Tibial artery (tissue), 4 donors: Measurements from ENCODE around the gene ZBTB20.

ENCODE experiments used
- DNase-seq, 2 donors: peaks; one replicate each; pipeline ENCODE4 v3.0.0-alpha.2; 2019
- H3K27ac ChIP-seq, 2 donors: fragments of 200-600 bp; sonication (generic) in 1 of 2; 1 replicate in 1 of 2; 2 replicates in 1 of 2; pipeline ENCODE4 v1.5.1; 2018 to 2019; ENCODE audit warnings: mild to moderate bottlenecking in 1 of 2
- H3K27me3 ChIP-seq, 2 donors: fragments of 200-600 bp; sonication (generic) in 1 of 2; one replicate each; pipeline versions ENCODE4 v1.5.1 to v1.6.0; 2016 to 2019
- H3K36me3 ChIP-seq, 3 donors: fragments of 200-600 bp; sonication (generic) in 2 of 3; one replicate each; pipeline ENCODE4 v1.5.1; 2016 to 2019; ENCODE audit warnings: mild to moderate bottlenecking in 2 of 3
- H3K4me1 ChIP-seq, 4 donors: fragments of 200-600 bp; sonication (generic) in 2 of 4; 1 replicate in 3 of 4; 2 replicates in 1 of 4; pipeline ENCODE4 v1.5.1; 2016 to 2019
- H3K4me3 ChIP-seq, 2 donors: fragments of 200-600 bp; sonication (generic) in 1 of 2; 1 replicate in 1 of 2; 2 replicates in 1 of 2; pipeline ENCODE4 v1.5.1; 2018 to 2019; ENCODE audit warnings: mild to moderate bottlenecking in 2 of 2
- H3K9me3 ChIP-seq, 3 donors: fragments of 200-600 bp; sonication (generic) in 1 of 3; one replicate each; pipeline ENCODE4 v1.5.1; 2016 to 2019
- CTCF ChIP-seq, 2 experiments: fragments of 200-600 bp in 1 of 2; fragments of 450-650 bp in 1 of 2; IDR thresholded peaks; one replicate each; pipeline ENCODE4 v1.5.1; 2017 to 2019; ENCODE audit warnings: antibody characterized with exemption in 2 of 2, mild to moderate bottlenecking in 1 of 2, moderate library complexity in 1 of 2
- intact Hi-C: fragments of 100-400 bp; cut with DNase I; formaldehyde crosslinking; loops from one replicate; pipeline ENCODE4 v1.15.0; 2023; ENCODE audit warnings: low total_unique reads

Gene ZBTB20

GRCh38 chr3:114446600-114446999 is 700.5 kb downstream of the ZBTB20 start:
- no peak for TF ChIP-seq CTCF (IDR thresholded peaks at IDR 0.05)
- no peaks in the 10 kb centered on the region for H3K36me3 ChIP-seq
- DNase-seq: no peak
- H3K9me3 ChIP-seq: no peaks in the 10 kb centered on the region
- H3K4me1 ChIP-seq: peaks cover 0 to 22% (median 11%) of the 10 kb centered on the region in 4 donors
- H3K27me3 ChIP-seq: no peaks in the 10 kb centered on the region
- H3K4me3 ChIP-seq: no peak overlapping the region
- no peak overlapping the region for H3K27ac ChIP-seq
- intact Hi-C loops: loop anchor here (5.0 kb wide), 1 partner anchor 1231 kb away; no protein-coding TSS in a partner anchor

GRCh38 chr3:114445233-114445632 is 701.9 kb downstream of the ZBTB20 start:
- DNase-seq: no peak
- no peaks in the 10 kb centered on the region for H3K27me3 ChIP-seq
- no peaks in the 10 kb centered on the region for H3K9me3 ChIP-seq
- intact Hi-C loops: loop anchor here (5.0 kb wide), 1 partner anchor 1232 kb away; no protein-coding TSS in a partner anchor
- no peak overlapping the region for H3K27ac ChIP-seq
- peaks cover 0 to 22% (median 13%) of the 10 kb centered on the region in 4 donors for H3K4me1 ChIP-seq
- no peaks in the 10 kb centered on the region for H3K36me3 ChIP-seq
- no peak overlapping the region for H3K4me3 ChIP-seq
- no peak for TF ChIP-seq CTCF (IDR thresholded peaks at IDR 0.05)

GRCh38 chr3:114444216-114444615 is 702.9 kb downstream of the ZBTB20 start:
- no peaks in the 10 kb centered on the region for H3K9me3 ChIP-seq
- H3K27me3 ChIP-seq: no peaks in the 10 kb centered on the region
- no peak for TF ChIP-seq CTCF (IDR thresholded peaks at IDR 0.05)
- DNase-seq: no peak
- H3K4me3 ChIP-seq: no peak overlapping the region
- no peak overlapping the region for H3K27ac ChIP-seq
- H3K36me3 ChIP-seq: no peaks in the 10 kb centered on the region
- intact Hi-C loops: no loop called here
- peaks cover 0 to 22% (median 13%) of the 10 kb centered on the region in 4 donors for H3K4me1 ChIP-seq

- no peak overlapping the region for H3K4me3 ChIP-seq
- no peak for TF ChIP-seq CTCF (IDR thresholded peaks at IDR 0.05)
- intact Hi-C loops: no loop called here
- no peaks in the 10 kb centered on the region for H3K9me3 ChIP-seq
- H3K36me3 ChIP-seq: no peaks in the 10 kb centered on the region
- no peak overlapping the region for H3K27ac ChIP-seq
- H3K4me1 ChIP-seq: peaks cover 0 to 19% (median 13%) of the 10 kb centered on the region in 4 donors
- H3K27me3 ChIP-seq: no peaks in the 10 kb centered on the region
- no peak for DNase-seq
Measured at GRCh38 chr3:114442246-114442645, 704.8 kb downstream of the ZBTB20 start.

- H3K36me3 ChIP-seq: no peaks in the 10 kb centered on the region
- H3K27me3 ChIP-seq: no peaks in the 10 kb centered on the region
- no peaks in the 10 kb centered on the region for H3K9me3 ChIP-seq
- no peak for TF ChIP-seq CTCF (IDR thresholded peaks at IDR 0.05)
- DNase-seq: no peak
- H3K27ac ChIP-seq: no peak overlapping the region
- no peak overlapping the region for H3K4me3 ChIP-seq
- intact Hi-C loops: no loop called here
- peaks cover 0 to 16% (median 12%) of the 10 kb centered on the region in 4 donors for H3K4me1 ChIP-seq
Measured at GRCh38 chr3:114441386-114441785, 705.7 kb downstream of the ZBTB20 start.

- no peaks in the 10 kb centered on the region for H3K36me3 ChIP-seq
- H3K4me1 ChIP-seq: peaks cover 0 to 16% (median 11%) of the 10 kb centered on the region in 4 donors
- no peak overlapping the region for H3K4me3 ChIP-seq
- no peaks in the 10 kb centered on the region for H3K9me3 ChIP-seq
- intact Hi-C loops: no loop called here
- DNase-seq: no peak
- no peak for TF ChIP-seq CTCF (IDR thresholded peaks at IDR 0.05)
- H3K27ac ChIP-seq: no peak overlapping the region
- no peaks in the 10 kb centered on the region for H3K27me3 ChIP-seq
Measured at GRCh38 chr3:114440700-114441099, 706.4 kb downstream of the ZBTB20 start.
